H9 (cell line): Measurements from ENCODE around the gene TOM1L2. TPM values are rescaled to one million over a fixed set of nuclear protein-coding genes. Genes with fewer than 3 reads are reported as not detected.

ENCODE experiments used
- DNase-seq: peaks from one replicate; pipeline ENCODE4 v3.0.0-alpha.2; 2017
- H2AFZ ChIP-seq: one replicate; pipeline ENCODE4 v1.6.1; 2013; ENCODE audit warnings: mild to moderate bottlenecking, low read length, control low read depth, moderate library complexity
- H2AK5ac ChIP-seq: 2 replicates; pipeline ENCODE4 v1.6.1; 2013; ENCODE audit warnings: low read length, control low read depth, mixed read lengths; ENCODE audit not compliant: insufficient read length
- H2BK120ac ChIP-seq: one replicate; pipeline ENCODE4 v1.6.1; 2013; ENCODE audit warnings: low read depth, mild to moderate bottlenecking, low read length, control low read depth, inconsistent platforms; ENCODE audit not compliant: poor library complexity, severe bottlenecking
- H2BK12ac ChIP-seq: 2 replicates; pipeline ENCODE4 v1.6.1; 2013; ENCODE audit warnings: low read length, control low read depth, mixed read lengths, low read depth; ENCODE audit not compliant: insufficient read length
- H2BK15ac ChIP-seq: 2 replicates; pipeline ENCODE4 v1.6.1; 2013; ENCODE audit warnings: low read depth, low read length, control low read depth
- H2BK20ac ChIP-seq: one replicate; pipeline ENCODE4 v1.6.1; 2013; ENCODE audit warnings: low read depth, mild to moderate bottlenecking, low read length, control low read depth, inconsistent platforms; ENCODE audit not compliant: poor library complexity, severe bottlenecking
- H2BK5ac ChIP-seq: 2 replicates; pipeline ENCODE4 v1.6.1; 2013; ENCODE audit warnings: low read length, control low read depth, mixed read lengths; ENCODE audit not compliant: insufficient read length
- H3K14ac ChIP-seq: 2 replicates; pipeline ENCODE4 v1.6.1; 2013; ENCODE audit warnings: low read length, control low read depth; ENCODE audit not compliant: insufficient read depth
- H3K18ac ChIP-seq: 2 replicates; pipeline ENCODE4 v1.6.1; 2013; ENCODE audit warnings: low read depth, mild to moderate bottlenecking, mixed read lengths, low read length, control low read depth; ENCODE audit not compliant: insufficient read length
- H3K23ac ChIP-seq: 2 replicates; pipeline ENCODE4 v1.6.1; 2013; ENCODE audit warnings: low read length, control low read depth, mixed read lengths, low read depth; ENCODE audit not compliant: insufficient read length
- H3K23me2 ChIP-seq: 2 replicates; pipeline ENCODE4 v1.6.1; 2013; ENCODE audit warnings: low read depth, mild to moderate bottlenecking, mixed read lengths, low read length, control low read depth; ENCODE audit not compliant: insufficient read length, poor library complexity, severe bottlenecking
- H3K27ac ChIP-seq: 2 replicates; pipeline ENCODE4 v1.5.1; 2013; ENCODE audit warnings: low read length, control low read depth, mixed read lengths, low read depth; ENCODE audit not compliant: insufficient read length
- H3K27me3 ChIP-seq: 2 replicates; pipeline ENCODE4 v1.6.1; 2013; ENCODE audit warnings: low read length, control low read depth, inconsistent platforms; ENCODE audit not compliant: insufficient read depth
- H3K4ac ChIP-seq: 2 replicates; pipeline ENCODE4 v1.6.1; 2013; ENCODE audit warnings: low read depth, mild to moderate bottlenecking, control low read depth, inconsistent platforms, low read length, moderate library complexity
- H3K4me1 ChIP-seq: 2 replicates; pipeline ENCODE4 v1.6.1; 2013; ENCODE audit warnings: low read length, control low read depth, inconsistent platforms; ENCODE audit not compliant: insufficient read depth
- H3K4me2 ChIP-seq: 2 replicates; pipeline ENCODE4 v1.6.1; 2013; ENCODE audit warnings: low read length, control low read depth, mixed read lengths; ENCODE audit not compliant: insufficient read length, insufficient read depth
- H3K56ac ChIP-seq: 2 replicates; pipeline ENCODE4 v1.6.1; 2013; ENCODE audit warnings: low read depth, mild to moderate bottlenecking, mixed read lengths, low read length, control low read depth; ENCODE audit not compliant: insufficient read length
- H3K79me1 ChIP-seq: 2 replicates; pipeline ENCODE4 v1.6.1; 2013; ENCODE audit warnings: low read depth, mild to moderate bottlenecking, moderate library complexity, low read length, control low read depth, inconsistent platforms; ENCODE audit not compliant: insufficient read depth, poor library complexity, severe bottlenecking
- H3K79me2 ChIP-seq: 2 replicates; pipeline ENCODE4 v1.6.1; 2013; ENCODE audit warnings: low read length, control low read depth, inconsistent platforms; ENCODE audit not compliant: insufficient read depth
- H3K9ac ChIP-seq: 2 replicates; pipeline ENCODE4 v1.6.1; 2013; ENCODE audit warnings: low read length, control low read depth, mixed read lengths; ENCODE audit not compliant: insufficient read length; ENCODE audit errors: extremely low read depth
- H3K9me3 ChIP-seq: one replicate; pipeline ENCODE4 v1.6.1; 2013; ENCODE audit warnings: low read depth, low read length, inconsistent platforms; ENCODE audit not compliant: control insufficient read depth
- H3T11ph ChIP-seq: one replicate; pipeline ENCODE4 v1.6.1; 2013; ENCODE audit warnings: mild to moderate bottlenecking, low read length, control low read depth, inconsistent platforms
- H4K20me1 ChIP-seq: one replicate; pipeline ENCODE4 v1.6.1; 2013; ENCODE audit not compliant: control insufficient read depth, insufficient read length, insufficient read depth
- H4K5ac ChIP-seq: 2 replicates; pipeline ENCODE4 v1.6.1; 2013; ENCODE audit warnings: low read depth, mild to moderate bottlenecking, mixed read lengths, low read length, control low read depth; ENCODE audit not compliant: insufficient read length
- H4K8ac ChIP-seq: replicated peaks from 2 replicates; pipeline ENCODE4 v1.6.1; 2013; ENCODE audit warnings: low read length, control low read depth, mixed read lengths, low read depth; ENCODE audit not compliant: insufficient read length
- H4K91ac ChIP-seq: 2 replicates; pipeline ENCODE4 v1.6.1; 2013; ENCODE audit warnings: low read depth, mild to moderate bottlenecking, moderate library complexity, mixed read lengths, low read length, control low read depth; ENCODE audit not compliant: insufficient read length
- H3K27ac Mint-ChIP-seq, 3 experiments: 2 replicates in 2 of 3; 3 replicates in 1 of 3; pipeline ENCODE4 v1.8.0; 2020 to 2021; ENCODE audit warnings: mixed read lengths in 3 of 3, mild to moderate bottlenecking in 1 of 3, moderate library complexity in 1 of 3
- H3K27me3 Mint-ChIP-seq: 2 replicates; pipeline ENCODE4 v1.8.0; 2021; ENCODE audit warnings: low read depth, mild to moderate bottlenecking, moderate library complexity, mixed read lengths
- H3K36me3 Mint-ChIP-seq, 3 experiments: 2 replicates in 2 of 3; 3 replicates in 1 of 3; pipeline ENCODE4 v1.8.0; 2020 to 2021; ENCODE audit warnings: low read depth in 3 of 3, mixed read lengths in 3 of 3; ENCODE audit not compliant: insufficient read depth in 1 of 3
- H3K4me1 Mint-ChIP-seq, 2 experiments: 2 replicates each; pipeline ENCODE4 v1.8.0; 2020; ENCODE audit warnings: mixed read lengths in 2 of 2
- H3K4me3 Mint-ChIP-seq, 2 experiments: 2 replicates in 1 of 2; 3 replicates in 1 of 2; pipeline ENCODE4 v1.8.0; 2020 to 2021; ENCODE audit warnings: mild to moderate bottlenecking in 2 of 2, mixed read lengths in 2 of 2, moderate library complexity in 1 of 2
- H3K9me3 Mint-ChIP-seq, 2 experiments: 2 replicates in 1 of 2; 3 replicates in 1 of 2; pipeline ENCODE4 v1.8.0; 2020; ENCODE audit warnings: mild to moderate bottlenecking in 2 of 2, mixed read lengths in 2 of 2, moderate library complexity in 1 of 2
- CTCF ChIP-seq: fragments of 200-600 bp; sonication (generic); conservative IDR thresholded peaks from 3 replicates; pipeline ENCODE4 v1.8.0; 2021; ENCODE audit warnings: antibody characterized with exemption, mild to moderate bottlenecking
- WGBS: extraction: QIAGEN DNeasy Blood & Tissue Kit; methylation state at CpG from one replicate; pipeline ENCODE4 v1.1.7; 2013; ENCODE audit warnings: missing lambda C conversion rate, low lambda C conversion rate, mixed read lengths; ENCODE audit not compliant: insufficient read length; ENCODE audit errors: extremely low coverage; 5-methylcytosine and 5-hydroxymethylcytosine counted together
- total RNA-seq: library from RNA; stranded (reverse); gene quantifications from 2 replicates; pipeline ENCODE4 v1.2.1, GENCODE V29; 2021

The TOM1L2 gene
- total RNA-seq, 1 experiment from 2014 or later: 4.6 TPM

- Histone ChIP-seq H2BK12ac (no peak overlapping the region), H2BK15ac (no peak overlapping the region), H3K9ac (no peak overlapping the region), H2AFZ (no peak overlapping the region), H3K9me3 (no peaks in the 10 kb centered on the region), H3K79me2 (no peaks in the 10 kb centered on the region), H2BK5ac (no peak overlapping the region), H3K23me2 (no peaks in the 10 kb centered on the region), H4K91ac (no peak overlapping the region), H4K8ac (no peak overlapping the region), H4K5ac (no peak overlapping the region), H3K79me1 (no peaks in the 10 kb centered on the region), H3K18ac (no peak overlapping the region), H2BK20ac (no peak overlapping the region), H3K27me3 (no peaks in the 10 kb centered on the region; the same call in 1 of the 2 replicates), H2AK5ac (no peak overlapping the region), H3K4me1 (peaks cover 3% of the 10 kb centered on the region; the same call in 1 of the 2 replicates), H4K20me1 (no peaks in the 10 kb centered on the region), H3K56ac (no peak overlapping the region), H3K27ac (no peak overlapping the region), H3K14ac (no peak overlapping the region; the same call in 1 of the 2 replicates), H3K23ac (no peak overlapping the region), H3T11ph (no peak overlapping the region), H3K4me2 (no peak overlapping the region), H2BK120ac (no peak overlapping the region), H3K4ac (no peak overlapping the region)
- no CpG with 5 or more reads among the region's 12 CpGs for WGBS
- no peak for DNase-seq
- no peaks in the 10 kb centered on the region for H3K36me3 Mint-ChIP-seq
- no peak overlapping the region for H3K4me3 Mint-ChIP-seq
- no peaks in the 10 kb centered on the region; a peak in 1 of 5 replicates for H3K9me3 Mint-ChIP-seq
- peaks cover 28 to 41% of the 10 kb centered on the region in 2 experiments for H3K4me1 Mint-ChIP-seq
- H3K27me3 Mint-ChIP-seq: peaks cover 51% of the 10 kb centered on the region
- no peak for TF ChIP-seq CTCF
- H3K27ac Mint-ChIP-seq: no peak overlapping the region
Measured at GRCh38 chr17:17795296-17795695, 176.9 kb downstream of the TOM1L2 start.
